Esophagus squamous epithelium (tissue), 4 donors: Measurements from ENCODE around the gene MVB12B.

Experiments
- CTCF ChIP-seq, 6 experiments: fragments of 450-650 bp in 4 of 6; fragments of 200-600 bp in 2 of 6; sonication (generic) in 2 of 6; IDR thresholded peaks; one replicate each; pipeline ENCODE4 v1.5.1; 2016 to 2019; ENCODE audit warnings: antibody characterized with exemption in 6 of 6, mild to moderate bottlenecking in 4 of 6, moderate library complexity in 4 of 6
- POLR2A ChIP-seq, 4 donors: fragments of 450-650 bp; IDR thresholded peaks; one replicate each; pipeline ENCODE4 v1.6.1; 2017; ENCODE audit warnings: antibody characterized with exemption in 4 of 4, mild to moderate bottlenecking in 4 of 4, moderate library complexity in 3 of 4

- TF ChIP-seq CTCF (IDR thresholded peaks at IDR 0.05) (peak in 1 of 6 experiments; percentile 10), POLR2A (IDR thresholded peaks at IDR 0.05) (no peak)
Measured at GRCh38 chr9:126343271-126343700, 16.7 kb downstream of the MVB12B start.
